Measurements from ENCODE around the gene ATXN1.
A peak's percentile ranks its signal among the peaks of the same experiment; 100 is the strongest.

GRCh38 chr6:16727996-16728395 lies 33.3 kb downstream of the ATXN1 start:
- TF ChIP-seq POLR2AphosphoS5 (IDR thresholded peaks at IDR 0.05) (no peak), POLR2A (IDR thresholded peaks at IDR 0.05) (peak; percentile 8), CTCF (IDR thresholded peaks at IDR 0.05) (no peak), EP300 (IDR thresholded peaks at IDR 0.05; ENCODE audit: low read depth) (no peak)

Data from transverse colon (tissue), 4 donors.